Central memory CD8-positive, alpha-beta T cell (primary cell): Measurements from ENCODE around the gene CD300LD.

ENCODE experiments used
- ATAC-seq: fragments of 150-1000 bp; cut with Tn5 transposase; replicated peaks from 2 replicates; pipeline ENCODE4 v1.10.0; 2022; ENCODE audit warnings: mild to moderate bottlenecking, moderate FRiP score, moderate number of reproducible peaks; ENCODE audit not compliant: poor library complexity, severe bottlenecking; ENCODE audit errors: extremely low read depth
- DNase-seq, 2 donors: peaks; one replicate each; pipeline ENCODE4 v3.0.0; 2021; ENCODE audit warnings: low spot score in 2 of 2
- H3K27ac Mint-ChIP-seq: one replicate; pipeline ENCODE4 v1.8.0; 2022; ENCODE audit warnings: low read depth, mild to moderate bottlenecking, moderate library complexity, mixed read lengths
- H3K27me3 Mint-ChIP-seq: one replicate; pipeline ENCODE4 v1.8.0; 2022; ENCODE audit warnings: mixed read lengths
- H3K36me3 Mint-ChIP-seq: one replicate; pipeline ENCODE4 v1.8.0; 2022; ENCODE audit warnings: mild to moderate bottlenecking, moderate library complexity, mixed read lengths; ENCODE audit not compliant: insufficient read depth
- H3K4me1 Mint-ChIP-seq: one replicate; pipeline ENCODE4 v1.8.0; 2022; ENCODE audit warnings: mixed read lengths
- H3K4me3 Mint-ChIP-seq: one replicate; pipeline ENCODE4 v1.8.0; 2022; ENCODE audit warnings: mild to moderate bottlenecking, moderate library complexity, mixed read lengths
- H3K9me3 Mint-ChIP-seq: one replicate; pipeline ENCODE4 v1.8.0; 2022; ENCODE audit warnings: mixed read lengths

CD300LD gene

GRCh38 chr17:74603037-74603635 is 11.1 kb upstream of the CD300LD start:
- peaks cover 83% of the 10 kb centered on the region for H3K27me3 Mint-ChIP-seq
- no peak for DNase-seq
- H3K9me3 Mint-ChIP-seq, result no peaks in the 10 kb centered on the region
- H3K4me3 Mint-ChIP-seq, result no peak overlapping the region
- H3K4me1 Mint-ChIP-seq, result no peaks in the 10 kb centered on the region
- ATAC-seq, result no peak
- no peak overlapping the region for H3K27ac Mint-ChIP-seq
- no peaks in the 10 kb centered on the region for H3K36me3 Mint-ChIP-seq

DNA sequence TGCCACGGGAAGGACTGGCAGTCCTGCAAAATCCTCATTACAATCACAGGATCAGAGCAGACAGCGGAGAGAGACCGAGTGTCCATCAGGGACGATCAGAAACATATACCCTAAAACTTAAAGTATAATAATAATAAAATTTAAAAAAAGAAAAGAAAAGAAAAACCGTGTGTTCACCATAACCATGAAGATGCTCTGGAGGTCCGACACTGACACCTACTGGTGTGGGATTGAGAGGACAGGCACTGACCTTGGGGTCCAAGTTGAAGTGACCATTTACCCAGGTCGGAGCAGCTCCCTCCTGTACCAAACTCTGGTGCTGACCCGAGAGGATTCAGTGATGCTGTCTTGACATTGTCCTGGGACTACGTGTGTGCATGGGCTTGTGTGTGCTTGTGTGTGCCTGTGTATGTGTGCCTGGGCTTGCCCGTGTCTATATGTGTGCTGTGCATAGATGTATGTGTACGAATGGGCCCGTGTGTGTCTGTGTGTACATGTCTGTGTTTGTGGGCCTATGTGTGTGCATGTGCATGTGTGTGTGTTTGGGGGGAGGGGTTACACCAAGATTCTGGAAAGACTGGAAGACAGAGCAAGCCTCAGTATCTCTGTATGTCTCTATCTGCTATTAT is 10.0 kb upstream of the CD300LD start:
- Mint-ChIP-seq H3K27me3 (peaks cover 82% of the 10 kb centered on the region), H3K9me3 (no peaks in the 10 kb centered on the region), H3K4me3 (no peak overlapping the region), H3K27ac (no peak overlapping the region), H3K4me1 (no peaks in the 10 kb centered on the region), H3K36me3 (no peaks in the 10 kb centered on the region)
- no peak for ATAC-seq
- DNase-seq, result no peak

DNA sequence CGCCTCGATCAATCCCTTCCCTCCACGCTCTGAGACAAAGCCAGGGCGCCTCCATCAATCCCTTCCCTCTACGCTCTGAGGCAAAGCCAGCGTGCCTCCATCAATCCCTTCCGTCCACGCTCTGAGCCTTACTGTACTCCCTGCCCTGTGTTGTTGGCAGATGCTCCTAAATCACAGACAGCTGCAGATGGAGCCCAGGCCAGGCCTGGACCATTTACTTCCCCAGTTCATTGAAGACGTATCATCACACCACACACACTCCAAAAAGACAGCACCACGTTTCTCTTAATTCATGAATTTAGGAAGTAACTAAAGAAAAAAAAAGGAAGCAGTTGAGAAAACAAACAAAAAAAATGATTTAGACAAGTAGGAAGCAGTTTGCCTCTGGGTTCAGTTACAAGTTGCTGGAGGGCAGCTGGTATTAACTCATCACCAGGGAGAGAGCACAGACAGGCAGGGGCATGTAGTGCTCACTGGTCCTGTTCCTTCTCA is 7.4 kb upstream of the CD300LD start:
- ATAC-seq (no peak), DNase-seq (no peak)

GRCh38 chr17:74599023-74599399 is 6.9 kb upstream of the CD300LD start:
- ATAC-seq, result no peak
- H3K9me3 Mint-ChIP-seq, result no peaks in the 10 kb centered on the region
- H3K27ac Mint-ChIP-seq, result no peak overlapping the region
- no peak for DNase-seq
- H3K36me3 Mint-ChIP-seq, result peaks cover 2% of the 10 kb centered on the region
- H3K27me3 Mint-ChIP-seq, result peaks cover 71% of the 10 kb centered on the region
- H3K4me3 Mint-ChIP-seq, result no peak overlapping the region
- no peaks in the 10 kb centered on the region for H3K4me1 Mint-ChIP-seq

More for the DNA sequence above, 7.4 kb upstream of the CD300LD start:
- H3K27ac Mint-ChIP-seq, result no peak overlapping the region
- H3K27me3 Mint-ChIP-seq, result peaks cover 71% of the 10 kb centered on the region
- no peaks in the 10 kb centered on the region for H3K9me3 Mint-ChIP-seq
- H3K4me1 Mint-ChIP-seq, result no peaks in the 10 kb centered on the region
- no peak overlapping the region for H3K4me3 Mint-ChIP-seq
- peaks cover 2% of the 10 kb centered on the region for H3K36me3 Mint-ChIP-seq

DNA sequence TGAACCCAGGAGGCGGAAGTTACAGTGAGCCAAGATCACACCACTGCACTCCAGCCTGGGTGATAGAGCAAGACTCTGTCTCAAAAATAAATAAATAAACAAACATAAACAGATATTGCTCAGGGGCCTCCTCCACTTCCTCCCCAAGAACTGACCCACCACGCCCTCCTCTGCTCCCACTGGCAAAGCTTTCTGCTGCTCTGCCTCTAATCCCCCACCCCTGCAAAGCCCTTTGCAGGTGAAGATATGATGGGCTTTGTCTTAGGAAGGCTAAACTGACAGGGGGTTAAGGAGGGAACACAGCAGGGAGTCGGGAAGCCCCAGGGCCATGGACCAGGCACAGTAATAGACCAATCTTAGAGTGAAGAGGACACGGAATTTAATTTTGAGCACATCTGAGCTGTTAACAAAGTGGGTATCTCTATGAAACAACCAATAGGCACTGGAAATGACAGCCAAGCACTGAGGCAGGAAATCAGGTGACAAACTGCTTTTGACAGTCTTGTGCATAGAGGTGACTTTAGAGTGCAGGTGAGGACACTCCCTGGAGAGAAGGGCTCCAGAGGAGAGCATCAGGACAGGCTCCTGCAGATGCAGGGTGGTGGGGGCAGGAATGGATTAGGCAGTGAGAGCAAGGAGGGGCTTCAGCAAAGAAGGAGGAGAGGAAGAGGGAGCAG is 6.4 kb upstream of the CD300LD start:
- H3K4me3 Mint-ChIP-seq, result no peak overlapping the region
- peaks cover 2% of the 10 kb centered on the region for H3K36me3 Mint-ChIP-seq
- no peaks in the 10 kb centered on the region for H3K9me3 Mint-ChIP-seq
- peaks cover 71% of the 10 kb centered on the region for H3K27me3 Mint-ChIP-seq
- ATAC-seq (no peak), DNase-seq (no peak)
- H3K4me1 Mint-ChIP-seq, result no peaks in the 10 kb centered on the region
- H3K27ac Mint-ChIP-seq, result no peak overlapping the region

DNA sequence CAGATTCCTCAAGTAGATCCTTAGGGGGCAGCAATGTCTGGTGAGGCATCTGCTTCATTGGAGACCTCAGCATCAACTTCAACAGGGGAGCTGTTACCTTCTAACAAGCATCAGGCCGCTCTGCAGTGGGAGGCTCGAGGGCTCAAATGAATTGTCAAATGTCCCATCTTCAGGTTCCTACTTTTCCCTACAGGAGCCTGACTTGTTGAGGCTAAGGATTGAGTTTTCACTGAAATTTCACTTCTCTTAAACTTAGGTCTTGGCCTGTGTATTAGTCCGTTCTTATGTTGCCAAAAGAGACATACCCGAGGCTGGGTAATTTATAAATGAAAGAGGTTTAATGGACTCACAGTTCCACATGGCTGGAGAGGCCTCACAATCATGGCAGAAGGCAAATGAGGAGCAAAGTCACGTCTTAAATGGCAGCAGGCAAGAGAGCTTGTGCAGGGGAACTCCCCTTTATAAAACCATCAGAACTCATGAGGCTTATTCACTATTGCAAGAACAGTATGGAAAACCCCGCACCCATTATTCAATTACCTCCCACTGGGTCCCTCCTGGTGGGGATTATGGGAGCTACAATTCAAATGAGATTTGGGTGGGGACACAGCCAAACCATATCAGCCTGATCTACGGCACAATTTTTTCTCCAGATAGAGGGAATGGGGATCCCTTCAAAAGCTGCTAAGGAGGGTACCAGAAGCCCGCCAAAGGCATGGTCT is 5.1 kb upstream of the CD300LD start:
- ATAC-seq (no peak), DNase-seq (no peak)
- Mint-ChIP-seq H3K27me3 (peaks cover 71% of the 10 kb centered on the region), H3K4me1 (no peaks in the 10 kb centered on the region), H3K27ac (no peak overlapping the region), H3K9me3 (no peaks in the 10 kb centered on the region), H3K4me3 (no peak overlapping the region), H3K36me3 (peaks cover 2% of the 10 kb centered on the region)

- no peak overlapping the region for H3K27ac Mint-ChIP-seq
- no peaks in the 10 kb centered on the region for H3K4me1 Mint-ChIP-seq
- H3K4me3 Mint-ChIP-seq, result no peak overlapping the region
- H3K36me3 Mint-ChIP-seq, result peaks cover 2% of the 10 kb centered on the region
- ATAC-seq (no peak), DNase-seq (no peak)
- H3K27me3 Mint-ChIP-seq, result peaks cover 70% of the 10 kb centered on the region
- no peaks in the 10 kb centered on the region for H3K9me3 Mint-ChIP-seq
Measured at GRCh38 chr17:74595037-74595750, 3.1 kb upstream of the CD300LD start.

DNA sequence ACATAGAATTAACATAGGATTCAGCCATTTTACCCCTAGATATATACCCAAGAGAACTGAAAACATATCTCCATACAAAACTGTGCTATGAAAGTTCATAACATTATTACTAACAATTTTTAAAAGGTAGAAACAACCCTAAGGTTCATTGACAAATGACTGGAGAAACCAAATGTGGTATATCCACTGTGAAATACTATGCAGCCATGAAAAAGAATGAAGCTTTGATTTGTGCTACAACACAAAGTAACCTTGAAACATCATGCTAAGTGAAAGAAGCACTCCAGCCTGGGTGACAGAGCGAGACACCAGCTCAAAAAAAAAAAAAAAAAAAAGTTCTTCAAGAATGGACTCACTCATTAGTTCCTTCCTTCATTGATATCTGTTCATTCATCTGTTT is 580 bp downstream of the CD300LD start:
- DNase-seq (no peak), ATAC-seq (no peak)
- Mint-ChIP-seq H3K27ac (no peak overlapping the region), H3K27me3 (peaks cover 78% of the 10 kb centered on the region), H3K9me3 (no peaks in the 10 kb centered on the region), H3K4me1 (no peaks in the 10 kb centered on the region), H3K36me3 (peaks cover 2% of the 10 kb centered on the region), H3K4me3 (no peak overlapping the region)

DNA sequence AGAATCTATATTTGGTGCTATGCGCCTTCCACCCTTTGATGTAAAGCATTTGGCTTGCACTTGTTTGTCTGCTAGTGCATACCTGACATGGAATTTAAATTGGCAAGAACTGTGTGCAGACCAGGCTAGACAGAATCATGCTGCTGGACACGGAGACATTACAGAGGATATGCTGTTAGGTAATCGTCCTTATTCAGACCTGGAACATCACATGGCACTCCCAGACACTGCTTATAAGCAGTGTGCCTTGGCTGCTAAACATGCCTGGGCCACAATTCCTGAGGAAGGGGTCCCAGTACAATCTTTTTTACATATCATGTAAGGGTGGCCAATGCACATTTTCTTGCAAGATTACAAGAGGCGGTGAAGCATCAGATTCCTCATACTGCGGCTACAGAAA is 6.4 kb downstream of the CD300LD start:
- Mint-ChIP-seq H3K27ac (no peak overlapping the region), H3K4me1 (no peaks in the 10 kb centered on the region), H3K36me3 (no peaks in the 10 kb centered on the region), H3K9me3 (no peaks in the 10 kb centered on the region), H3K4me3 (no peak overlapping the region), H3K27me3 (peaks cover 59% of the 10 kb centered on the region)
- no peak for ATAC-seq
- no peak for DNase-seq

GRCh38 chr17:74584292-74585060 is 7.6 kb downstream of the CD300LD start:
- DNase-seq, result no peak
- Mint-ChIP-seq H3K27me3 (peaks cover 47% of the 10 kb centered on the region), H3K27ac (no peak overlapping the region), H3K4me1 (no peaks in the 10 kb centered on the region), H3K36me3 (no peaks in the 10 kb centered on the region), H3K9me3 (no peaks in the 10 kb centered on the region), H3K4me3 (no peak overlapping the region)
- ATAC-seq, result no peak

GRCh38 chr17:74582633-74583032 is 9.4 kb downstream of the CD300LD start:
- Mint-ChIP-seq H3K4me1 (no peaks in the 10 kb centered on the region), H3K27me3 (peaks cover 33% of the 10 kb centered on the region), H3K9me3 (no peaks in the 10 kb centered on the region), H3K27ac (no peak overlapping the region), H3K4me3 (no peak overlapping the region), H3K36me3 (no peaks in the 10 kb centered on the region)
- ATAC-seq, result no peak
- no peak for DNase-seq

DNA sequence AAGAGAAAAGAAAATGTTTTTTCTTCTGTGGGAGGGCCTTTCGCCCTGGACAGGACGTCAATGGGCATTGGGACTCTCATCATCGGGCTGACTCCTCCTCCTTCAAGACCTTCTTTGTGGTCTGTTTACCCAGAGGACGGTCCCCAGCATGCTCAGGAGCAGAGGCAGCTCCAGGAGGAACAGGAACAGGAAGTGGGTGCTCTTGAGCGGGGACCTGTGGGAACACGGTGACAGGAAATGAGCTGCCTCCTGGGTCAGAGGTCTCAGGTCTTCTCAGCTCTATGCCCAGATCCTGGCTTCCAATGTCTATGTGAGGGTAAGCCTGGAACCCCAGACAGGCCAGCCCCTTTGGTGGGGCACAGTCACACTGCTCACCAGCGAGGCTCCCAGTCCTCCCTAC is 12.2 kb downstream of the CD300LD start:
- Mint-ChIP-seq H3K9me3 (no peaks in the 10 kb centered on the region), H3K4me3 (no peak overlapping the region), H3K4me1 (no peaks in the 10 kb centered on the region), H3K27me3 (peaks cover 33% of the 10 kb centered on the region), H3K27ac (no peak overlapping the region), H3K36me3 (no peaks in the 10 kb centered on the region)
- ATAC-seq (no peak), DNase-seq (no peak)
